Measurements from ENCODE around the gene CUL7.

The CUL7 gene

DNA sequence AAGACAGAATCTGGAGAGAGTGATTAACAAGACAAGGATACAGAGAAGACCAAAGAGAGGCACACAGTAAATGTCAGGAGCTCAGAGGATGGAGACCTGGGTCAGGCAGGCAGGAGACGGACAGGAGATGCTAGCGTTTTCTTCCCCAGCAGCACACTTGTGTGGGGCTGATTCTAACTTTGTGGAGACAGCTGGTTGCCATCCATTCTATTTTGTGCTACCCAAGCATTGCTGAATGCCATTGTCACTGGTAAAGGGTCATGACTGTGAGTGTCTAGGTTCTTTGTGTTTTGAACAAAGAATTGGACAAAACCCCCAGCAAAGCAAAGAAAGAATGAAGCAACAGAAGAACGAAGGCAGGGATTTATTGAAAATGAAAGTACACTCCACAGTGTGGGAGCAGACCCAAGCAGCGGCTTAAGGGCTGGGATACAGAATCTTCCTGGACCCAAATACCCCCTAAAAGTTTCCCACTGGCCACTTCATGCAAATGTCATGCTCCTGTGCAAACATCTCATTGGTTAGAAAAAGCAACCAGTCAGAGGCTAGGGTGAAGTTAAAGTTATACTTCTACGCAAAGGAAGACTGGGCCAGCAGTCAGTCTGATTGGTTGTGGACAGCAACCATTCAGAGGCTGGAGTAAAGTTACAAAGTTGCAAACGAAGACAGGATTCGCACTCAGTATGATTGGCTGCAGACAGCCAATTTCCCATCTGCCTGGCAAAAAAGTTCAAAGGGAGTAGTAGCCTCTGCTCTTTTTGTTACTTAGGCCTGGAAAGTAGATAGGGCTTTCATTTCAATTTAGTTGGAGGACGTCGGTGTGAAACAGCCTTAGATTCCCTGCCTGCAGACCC is 40.0 kb upstream of the CUL7 start:
- Histone ChIP-seq H3K4me2 (ENCODE audit: insufficient read depth, low read length) (0 out of 2 replicates have a peak overlapping the region, but pooled peaks have one; percentile 25), H3K36me3 (ENCODE audit: insufficient read depth, low read length) (no peaks in the 10 kb centered on the region), H2AFZ (ENCODE audit: low read depth, low read length) (no peak overlapping the region), H3K4me1 (ENCODE audit: insufficient read depth, low read length) (peaks cover 32% of the 10 kb centered on the region), H3K27ac (ENCODE audit: low read length) (peak overlapping the region; percentile 12; the same call in 1 of the 2 replicates), H3K9me3 (ENCODE audit: insufficient read depth, low read length, severe bottlenecking) (no peaks in the 10 kb centered on the region), H3K79me2 (ENCODE audit: insufficient read depth, low read length) (peaks cover 67% of the 10 kb centered on the region), H3K9ac (ENCODE audit: low read depth, low read length) (no peak overlapping the region), H3K4me3 (ENCODE audit: low read depth in 1 of 2, low read length in 2 of 2) (no peak overlapping the region), H3K27me3 (ENCODE audit: insufficient read depth, low read length, poor library complexity) (no peaks in the 10 kb centered on the region), H4K20me1 (ENCODE audit: insufficient read depth, low read length) (peaks cover 73% of the 10 kb centered on the region)
- DNase-seq: no peak
- ATAC-seq (ENCODE audit: insufficient read depth, low read depth): no peak
- no peak for TF ChIP-seq EZH2 (IDR thresholded peaks at IDR 0.05; ENCODE audit: borderline replicate concordance, low read depth, low read length, severe bottlenecking)
- TF ChIP-seq CTCF (IDR thresholded peaks at IDR 0.05; ENCODE audit: borderline replicate concordance, extremely low read depth, low read length, poor library complexity, severe bottlenecking): no peak

DNA sequence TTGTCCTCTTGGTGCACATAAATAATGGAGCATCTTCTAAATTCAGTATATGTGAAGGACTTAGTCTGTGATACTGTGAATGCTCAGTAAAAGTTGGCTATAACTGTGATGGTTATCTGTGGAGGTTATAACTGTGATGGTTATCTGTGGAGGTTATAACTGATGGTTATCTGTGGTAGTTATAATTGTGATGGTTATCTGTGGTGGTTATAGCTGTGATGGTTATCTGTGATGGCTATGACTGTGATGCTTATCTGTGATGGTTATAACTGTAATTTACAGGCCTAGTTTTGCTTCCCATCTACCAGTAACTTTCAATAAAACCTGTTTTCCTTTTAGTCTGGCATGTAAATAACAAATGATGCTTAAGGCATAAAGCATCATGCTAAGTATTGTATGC is 39.0 kb upstream of the CUL7 start:
- Histone ChIP-seq H3K79me2 (ENCODE audit: insufficient read depth, low read length) (peaks cover 67% of the 10 kb centered on the region), H3K9ac (ENCODE audit: low read depth, low read length) (no peak overlapping the region), H3K9me3 (ENCODE audit: insufficient read depth, low read length, severe bottlenecking) (no peaks in the 10 kb centered on the region), H3K36me3 (ENCODE audit: insufficient read depth, low read length) (no peaks in the 10 kb centered on the region), H4K20me1 (ENCODE audit: insufficient read depth, low read length) (peaks cover 76% of the 10 kb centered on the region), H2AFZ (ENCODE audit: low read depth, low read length) (no peak overlapping the region), H3K27ac (ENCODE audit: low read length) (0 out of 2 replicates have a peak overlapping the region, but pooled peaks have one; percentile 28), H3K4me1 (ENCODE audit: insufficient read depth, low read length) (peaks cover 32% of the 10 kb centered on the region), H3K4me3 (ENCODE audit: low read depth in 1 of 2, low read length in 2 of 2) (no peak overlapping the region), H3K4me2 (ENCODE audit: insufficient read depth, low read length) (peak overlapping the region; percentile 32; the same call in 1 of the 2 replicates), H3K27me3 (ENCODE audit: insufficient read depth, low read length, poor library complexity) (no peaks in the 10 kb centered on the region)
- TF ChIP-seq EZH2 (IDR thresholded peaks at IDR 0.05; ENCODE audit: borderline replicate concordance, low read depth, low read length, severe bottlenecking) (no peak), CTCF (IDR thresholded peaks at IDR 0.05; ENCODE audit: borderline replicate concordance, extremely low read depth, low read length, poor library complexity, severe bottlenecking) (no peak)
- ATAC-seq (ENCODE audit: insufficient read depth, low read depth) (peak; percentile 78), DNase-seq (no peak)

DNA sequence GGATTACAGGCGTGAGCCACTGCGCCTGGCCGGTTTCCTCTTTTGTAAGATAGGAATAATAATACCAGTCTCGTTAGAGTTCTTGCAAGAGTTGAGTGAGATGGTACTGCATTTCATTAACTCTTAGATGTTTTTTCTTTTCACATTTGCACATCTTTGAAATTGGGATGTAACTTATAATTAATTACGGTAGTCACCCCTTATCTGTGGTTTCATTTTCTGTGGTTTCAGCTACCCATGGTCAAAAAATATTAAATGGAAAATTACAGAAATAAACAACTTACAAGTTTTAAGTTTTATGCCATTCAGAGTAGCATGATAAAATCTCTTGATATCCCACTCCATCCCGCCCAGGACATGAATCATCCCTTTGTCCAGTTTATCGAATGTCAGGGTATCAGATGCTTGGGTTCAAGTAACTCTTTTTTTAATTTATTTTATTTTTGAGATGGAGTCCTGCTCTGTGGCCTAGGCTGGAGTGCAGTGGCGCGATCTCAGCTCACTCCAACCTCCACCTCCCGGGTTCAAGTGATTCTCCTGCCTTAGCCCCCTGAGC is 37.9 kb upstream of the CUL7 start:
- no peak overlapping the region for H3K9ac ChIP-seq (ENCODE audit: low read depth, low read length)
- H3K4me2 ChIP-seq (ENCODE audit: insufficient read depth, low read length): no peak overlapping the region
- TF ChIP-seq CTCF (IDR thresholded peaks at IDR 0.05; ENCODE audit: borderline replicate concordance, extremely low read depth, low read length, poor library complexity, severe bottlenecking) (no peak), EZH2 (IDR thresholded peaks at IDR 0.05; ENCODE audit: borderline replicate concordance, low read depth, low read length, severe bottlenecking) (no peak)
- no peak overlapping the region for H2AFZ ChIP-seq (ENCODE audit: low read depth, low read length)
- H3K27me3 ChIP-seq (ENCODE audit: insufficient read depth, low read length, poor library complexity): no peaks in the 10 kb centered on the region
- no peak overlapping the region for H3K27ac ChIP-seq (ENCODE audit: low read length)
- H3K9me3 ChIP-seq (ENCODE audit: insufficient read depth, low read length, severe bottlenecking): no peaks in the 10 kb centered on the region
- H3K36me3 ChIP-seq (ENCODE audit: insufficient read depth, low read length): no peaks in the 10 kb centered on the region
- ATAC-seq (ENCODE audit: insufficient read depth, low read depth) (no peak), DNase-seq (no peak)
- H4K20me1 ChIP-seq (ENCODE audit: insufficient read depth, low read length): peaks cover 78% of the 10 kb centered on the region
- H3K4me1 ChIP-seq (ENCODE audit: insufficient read depth, low read length): peaks cover 32% of the 10 kb centered on the region
- H3K79me2 ChIP-seq (ENCODE audit: insufficient read depth, low read length): peaks cover 67% of the 10 kb centered on the region
- H3K4me3 ChIP-seq (ENCODE audit: low read depth in 1 of 2, low read length in 2 of 2): no peak overlapping the region
